Mesenchymal stem cell (in vitro differentiated cells and primary cell): ENCODE data around the gene GPR15.
A peak's percentile ranks its signal among the peaks of the same experiment; 100 is the strongest.

Experiments
- DNase-seq: peaks from one replicate; pipeline ENCODE4 v3.0.0-alpha.2; 2013
- H2AFZ ChIP-seq: one replicate; pipeline ENCODE4 v1.6.1; 2013; ENCODE audit warnings: low read depth, mild to moderate bottlenecking, control low read depth, inconsistent platforms, low read length, moderate library complexity
- H2AK5ac ChIP-seq: 2 replicates; pipeline ENCODE4 v1.6.1; 2013; ENCODE audit warnings: low read length, moderate library complexity, mild to moderate bottlenecking, inconsistent platforms; ENCODE audit not compliant: severe bottlenecking
- H2BK120ac ChIP-seq: one replicate; pipeline ENCODE4 v1.6.1; 2013; ENCODE audit warnings: low read depth, mild to moderate bottlenecking, inconsistent platforms, low read length, moderate library complexity
- H2BK12ac ChIP-seq, 2 experiments: one replicate each; pipeline ENCODE4 v1.6.1; 2013; ENCODE audit warnings: inconsistent platforms in 2 of 2, low read length in 2 of 2, mild to moderate bottlenecking in 2 of 2, moderate library complexity in 2 of 2, control low read depth in 1 of 2
- H2BK15ac ChIP-seq: one replicate; pipeline ENCODE4 v1.6.1; 2013; ENCODE audit warnings: mild to moderate bottlenecking, low read depth, inconsistent platforms; ENCODE audit not compliant: poor library complexity, severe bottlenecking
- H2BK5ac ChIP-seq: 2 replicates; pipeline ENCODE4 v1.6.1; 2013; ENCODE audit warnings: low read depth, mild to moderate bottlenecking, low read length, control low read depth, inconsistent platforms; ENCODE audit not compliant: poor library complexity, severe bottlenecking
- H3K14ac ChIP-seq, 2 experiments: one replicate each; pipeline ENCODE4 v1.6.1; 2013; ENCODE audit warnings: inconsistent platforms in 2 of 2, low read length in 2 of 2, control low read depth in 1 of 2, mild to moderate bottlenecking in 1 of 2, moderate library complexity in 1 of 2
- H3K18ac ChIP-seq, 2 experiments: one replicate each; pipeline ENCODE4 v1.6.1; 2013; ENCODE audit warnings: inconsistent platforms in 2 of 2, low read length in 2 of 2, control low read depth in 1 of 2, low read depth in 1 of 2, mild to moderate bottlenecking in 1 of 2
- H3K23ac ChIP-seq, 2 experiments: one replicate each; pipeline ENCODE4 v1.6.1; 2013; ENCODE audit warnings: inconsistent platforms in 2 of 2, low read length in 2 of 2, mild to moderate bottlenecking in 2 of 2, moderate library complexity in 2 of 2, control low read depth in 1 of 2
- H3K27ac ChIP-seq: 2 replicates; pipeline ENCODE4 v1.5.1; 2013; ENCODE audit warnings: mild to moderate bottlenecking, moderate library complexity, low read length, control low read depth, inconsistent platforms; ENCODE audit not compliant: poor library complexity, severe bottlenecking
- H3K27me3 ChIP-seq, 2 experiments: 2 replicates each; pipeline versions ENCODE4 v1.6.1 to v1.7.0; 2013; ENCODE audit warnings: low read length in 2 of 2, mild to moderate bottlenecking in 2 of 2, moderate library complexity in 2 of 2, control low read depth in 1 of 2, inconsistent platforms in 1 of 2; ENCODE audit not compliant: control insufficient read depth in 1 of 2, insufficient read depth in 1 of 2
- H3K36me3 ChIP-seq, 2 experiments: 2 replicates each; pipeline versions ENCODE4 v1.6.1 to v1.7.0; 2013; ENCODE audit warnings: low read length in 2 of 2, control low read depth in 1 of 2, inconsistent platforms in 1 of 2, low read depth in 1 of 2, mild to moderate bottlenecking in 1 of 2; ENCODE audit not compliant: insufficient read depth in 2 of 2, control insufficient read depth in 1 of 2
- H3K4ac ChIP-seq, 2 experiments: one replicate each; pipeline ENCODE4 v1.6.1; 2013; ENCODE audit warnings: inconsistent platforms in 2 of 2, low read length in 2 of 2, mild to moderate bottlenecking in 2 of 2, moderate library complexity in 2 of 2, control low read depth in 1 of 2, low read depth in 1 of 2
- H3K4me1 ChIP-seq: 2 replicates; pipeline ENCODE4 v1.6.1; 2013; ENCODE audit warnings: low read depth, low read length, control low read depth; ENCODE audit not compliant: control insufficient read depth, insufficient read depth
- H3K4me2 ChIP-seq: 2 replicates; pipeline ENCODE4 v1.6.1; 2013; ENCODE audit warnings: low read length, mild to moderate bottlenecking, inconsistent platforms; ENCODE audit not compliant: poor library complexity, severe bottlenecking
- H3K4me3 ChIP-seq, 2 experiments: 2 replicates each; pipeline versions ENCODE4 v1.5.1 to v1.7.0; 2013; ENCODE audit warnings: low read length in 2 of 2, mild to moderate bottlenecking in 2 of 2, control low read depth in 1 of 2, low read depth in 1 of 2; ENCODE audit not compliant: insufficient read depth in 1 of 2
- H3K79me1 ChIP-seq: replicated peaks from 2 replicates; pipeline ENCODE4 v1.6.1; 2013; ENCODE audit warnings: mild to moderate bottlenecking, control low read depth, low read length, inconsistent platforms; ENCODE audit not compliant: poor library complexity, severe bottlenecking
- H3K9ac ChIP-seq: 2 replicates; pipeline ENCODE4 v1.7.0; 2013; ENCODE audit warnings: mild to moderate bottlenecking, low read length, moderate library complexity
- H3K9me3 ChIP-seq: 2 replicates; pipeline ENCODE4 v1.7.0; 2013; ENCODE audit warnings: mild to moderate bottlenecking, low read length; ENCODE audit not compliant: control insufficient read depth
- H4K8ac ChIP-seq: one replicate; pipeline ENCODE4 v1.6.1; 2013; ENCODE audit warnings: inconsistent platforms, mild to moderate bottlenecking, low read length, moderate library complexity
- H4K91ac ChIP-seq: one replicate; pipeline ENCODE4 v1.6.1; 2013; ENCODE audit warnings: mild to moderate bottlenecking, low read length, inconsistent platforms
- WGBS: methylation state at CpG from one replicate; pipeline ENCODE4 v1.1.7; 2013; ENCODE audit warnings: mixed read lengths; 5-methylcytosine and 5-hydroxymethylcytosine counted together

GPR15 gene

GRCh38 chr3:98573181-98573728, 41.5 kb downstream of the GPR15 start:
- Histone ChIP-seq H3K36me3 (peaks cover 0 to 16% of the 10 kb centered on the region in 2 experiments), H3K18ac (no peak overlapping the region), H3K27ac (no peak overlapping the region), H3K79me1 (no peaks in the 10 kb centered on the region), H2BK12ac (no peak overlapping the region), H3K9me3 (no peaks in the 10 kb centered on the region), H2BK120ac (no peak overlapping the region), H4K91ac (no peak overlapping the region), H2AK5ac (no peak overlapping the region), H3K4me3 (no peak overlapping the region), H3K23ac (no peak overlapping the region), H2BK15ac (no peak overlapping the region), H3K4me1 (no peaks in the 10 kb centered on the region), H3K9ac (no peak overlapping the region), H3K27me3 (no peaks in the 10 kb centered on the region), H3K14ac (no peak overlapping the region), H3K4me2 (no peak overlapping the region), H3K4ac (no peak overlapping the region), H4K8ac (no peak overlapping the region), H2BK5ac (peak overlapping the region; percentile 12), H2AFZ (no peak overlapping the region)
- WGBS: 51% methylated on average over 2 of the region's 2 CpGs
- peak; percentile 43 for DNase-seq

DNA sequence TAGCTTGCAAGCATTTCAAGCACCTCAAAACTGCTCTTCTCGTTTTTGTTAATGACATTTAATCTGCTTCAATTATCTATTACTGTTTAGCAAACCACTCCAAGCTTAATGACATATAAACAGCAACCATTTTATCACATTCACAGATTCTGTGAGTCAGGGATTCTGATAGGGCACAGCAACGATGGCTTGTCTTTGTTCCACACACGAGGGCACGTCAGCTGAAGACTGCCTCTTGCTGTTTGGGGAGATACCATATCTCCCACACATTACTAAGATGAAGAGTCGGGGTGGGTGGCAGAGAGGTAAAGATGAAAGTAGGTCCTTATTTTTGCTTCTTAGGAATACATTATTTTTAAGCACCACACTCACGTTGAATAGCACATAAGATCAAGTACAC, 42.4 kb downstream of the GPR15 start:
- H3K27me3 ChIP-seq: no peaks in the 10 kb centered on the region
- DNase-seq: no peak
- WGBS: 84% methylated on average over 4 of the region's 6 CpGs

GRCh38 chr3:98577178-98577895, 45.6 kb downstream of the GPR15 start:
- WGBS: 86% methylated on average over 4 of the region's 4 CpGs
- no peak overlapping the region for H3K9ac ChIP-seq

More for the DNA sequence above, 42.4 kb downstream of the GPR15 start:
- no peaks in the 10 kb centered on the region for H3K9me3 ChIP-seq
- H3K27ac ChIP-seq: no peak overlapping the region
- H3K36me3 ChIP-seq: peaks cover 0 to 24% of the 10 kb centered on the region in 2 experiments
- no peak overlapping the region for H2BK5ac ChIP-seq
- H2BK120ac ChIP-seq: no peak overlapping the region
- no peak overlapping the region for H4K8ac ChIP-seq
- H3K4me3 ChIP-seq: no peak overlapping the region
- H3K4ac ChIP-seq: no peak overlapping the region
- no peak overlapping the region for H3K14ac ChIP-seq
- H3K4me1 ChIP-seq: no peaks in the 10 kb centered on the region
- peak overlapping the region; percentile 15 for H3K9ac ChIP-seq
- no peak overlapping the region for H2BK15ac ChIP-seq
- H2BK12ac ChIP-seq: no peak overlapping the region
- no peak overlapping the region for H4K91ac ChIP-seq
- H2AK5ac ChIP-seq: no peak overlapping the region
- H3K79me1 ChIP-seq: peaks cover 1% of the 10 kb centered on the region
- H3K18ac ChIP-seq: no peak overlapping the region
- H2AFZ ChIP-seq: no peak overlapping the region
- no peak overlapping the region for H3K23ac ChIP-seq
- H3K4me2 ChIP-seq: no peak overlapping the region

GRCh38 chr3:98580401-98581386, 48.9 kb downstream of the GPR15 start:
- no peak overlapping the region for H3K4me2 ChIP-seq

More at GRCh38 chr3:98577178-98577895, 45.6 kb downstream of the GPR15 start:
- peaks cover 4 to 55% of the 10 kb centered on the region in 2 experiments for H3K36me3 ChIP-seq
- H2AK5ac ChIP-seq: no peak overlapping the region
- H3K23ac ChIP-seq: no peak overlapping the region
- H3K79me1 ChIP-seq: peaks cover 9% of the 10 kb centered on the region
- H4K8ac ChIP-seq: no peak overlapping the region
- H4K91ac ChIP-seq: no peak overlapping the region
- no peak for DNase-seq
- no peak overlapping the region for H2BK12ac ChIP-seq
- no peak overlapping the region for H2AFZ ChIP-seq
- H3K18ac ChIP-seq: no peak overlapping the region
- H3K14ac ChIP-seq: no peak overlapping the region
- no peak overlapping the region for H3K4me3 ChIP-seq
- no peak overlapping the region for H3K27ac ChIP-seq
- H3K4ac ChIP-seq: no peak overlapping the region
- no peak overlapping the region for H3K4me2 ChIP-seq
- no peak overlapping the region for H2BK5ac ChIP-seq
- H2BK15ac ChIP-seq: no peak overlapping the region
- no peaks in the 10 kb centered on the region for H3K27me3 ChIP-seq
- no peak overlapping the region for H2BK120ac ChIP-seq
- peaks cover 2% of the 10 kb centered on the region for H3K4me1 ChIP-seq
- H3K9me3 ChIP-seq: no peaks in the 10 kb centered on the region

More at GRCh38 chr3:98580401-98581386, 48.9 kb downstream of the GPR15 start:
- WGBS: 92% methylated on average over 7 of the region's 8 CpGs
- no peak overlapping the region for H3K9ac ChIP-seq
- H3K23ac ChIP-seq: no peak overlapping the region
- no peak overlapping the region for H3K4ac ChIP-seq
- H3K4me1 ChIP-seq: peaks cover 6% of the 10 kb centered on the region
- H3K79me1 ChIP-seq: peaks cover 14% of the 10 kb centered on the region
- peaks cover 4 to 80% of the 10 kb centered on the region in 2 experiments for H3K36me3 ChIP-seq
- H2BK120ac ChIP-seq: no peak overlapping the region
- no peak overlapping the region for H2BK15ac ChIP-seq
- H2BK12ac ChIP-seq: no peak overlapping the region
- no peak overlapping the region for H2AFZ ChIP-seq
- no peak overlapping the region for H2AK5ac ChIP-seq
- no peak for DNase-seq
- no peaks in the 10 kb centered on the region for H3K27me3 ChIP-seq
- H3K18ac ChIP-seq: no peak overlapping the region
- no peak overlapping the region for H2BK5ac ChIP-seq
- H3K4me3 ChIP-seq: no peak overlapping the region
- peak overlapping the region in 1 of 2 experiments; percentile 79 for H3K14ac ChIP-seq
- H4K91ac ChIP-seq: no peak overlapping the region
- H3K27ac ChIP-seq: no peak overlapping the region
- no peaks in the 10 kb centered on the region for H3K9me3 ChIP-seq
- no peak overlapping the region for H4K8ac ChIP-seq
